ENCODE results near the gene PTPN6. TPM values are rescaled to one million over a fixed set of nuclear protein-coding genes. Genes with fewer than 3 reads are reported as not detected.

The PTPN6 gene
- total and polyA plus RNA-seq, 2 of the 4 experiments (the other 2 are of a cell fraction) = under 0.01 to 0.14 TPM

- dilution Hi-C loops (cut with HindIII; ENCODE audit: low sequenced_read_pairs, unreplicated experiment) = no loop called here
- H3K56ac ChIP-seq (ENCODE audit: extremely low read depth, insufficient read depth, low read length) = no peak overlapping the region
- peak overlapping the region; percentile 33 for H2AK9ac ChIP-seq (replicated peaks; ENCODE audit: low read depth, low read length, poor library complexity)
- H3K4ac ChIP-seq (ENCODE audit: low read depth, low read length) = no peak overlapping the region; the same call in 1 of the 2 replicates
- no peak overlapping the region for H3K14ac ChIP-seq (replicated peaks; ENCODE audit: low read depth, low read length)
- intact Hi-C loops (cut with micrococcal nuclease) = no loop called here
- H2BK120ac ChIP-seq (ENCODE audit: low read depth, low read length) = no peak overlapping the region
- H4K20me1 ChIP-seq (ENCODE audit: insufficient read depth, low read length) = peaks cover 55% of the 10 kb centered on the region
- ChIA-PET CTCF (no interaction called here), POLR2A (ENCODE audit: unreplicated experiment) (interaction anchor here (0.6 kb wide), 1 partner anchor 245 kb away, joined by 6 read pairs; no protein-coding TSS in a partner anchor)
- H3K27me3 ChIP-seq (ENCODE audit: control insufficient read depth, insufficient read depth, low read length) = no peaks in the 10 kb centered on the region
- peak overlapping the region; percentile 8; the same call in 1 of the 2 replicates for H3K27ac ChIP-seq (ENCODE audit: insufficient read depth, low read length)
- H3K4me1 ChIP-seq (ENCODE audit: control insufficient read depth, insufficient read depth, low read length) = peaks cover 14% of the 10 kb centered on the region
- no peak overlapping the region for H3K18ac ChIP-seq (ENCODE audit: low read depth, low read length)
- H2AFZ ChIP-seq (replicated peaks; ENCODE audit: low read length, poor library complexity) = no peak overlapping the region
- peaks cover 9% of the 10 kb centered on the region for H3K9me1 ChIP-seq (ENCODE audit: insufficient read depth, low read length)
- DNase-seq (peak; percentile 54), ATAC-seq (ENCODE audit: low read depth) (no peak)
- in situ Hi-C loops (cut with MboI; ENCODE audit: low sequenced_read_pairs) = no loop called here
- 0 out of 4 replicates have a peak overlapping the region, but pooled peaks of 1 of the 2 experiments have one; percentile 1 for H4K8ac ChIP-seq (ENCODE audit: low read depth in 2 of 2, low read length in 2 of 2)
- H2BK20ac ChIP-seq (ENCODE audit: low read depth, low read length) = no peak overlapping the region
- H3K36me3 ChIP-seq (ENCODE audit: control insufficient read depth, insufficient read depth, low read length) = peaks cover 46% of the 10 kb centered on the region
- no peak overlapping the region for H3K4me2 ChIP-seq (ENCODE audit: low read depth, low read length)
- H3K4me3 ChIP-seq (ENCODE audit: insufficient read depth, low read depth, low read length) = no peak overlapping the region
- no peak overlapping the region for H4K5ac ChIP-seq (ENCODE audit: low read depth, low read length)
- 20% methylated on average over 3 of the region's 8 CpGs; no CpG with 5 or more reads in 1 of the 2 experiments for WGBS, 2 experiments (ENCODE audit: extremely low coverage in 2 of 2, insufficient read length in 1 of 2)
- H2AK5ac ChIP-seq (ENCODE audit: low read depth, low read length) = no peak overlapping the region; the same call in 1 of the 2 replicates
- H3K23ac ChIP-seq (ENCODE audit: low read depth, low read length) = peak overlapping the region; percentile 43; the same call in 1 of the 2 replicates
- no peak overlapping the region for H2BK15ac ChIP-seq (ENCODE audit: low read depth, low read length)
- TF ChIP-seq RFX5 (IDR thresholded peaks at IDR 0.05; ENCODE audit: low read depth, low read length) (no peak), MXI1 (IDR thresholded peaks at IDR 0.05; ENCODE audit: borderline replicate concordance, low read depth, low read length) (no peak), MAZ (IDR thresholded peaks at IDR 0.05; ENCODE audit: borderline replicate concordance, low read depth, low read length) (no peak), CTCF (conservative IDR thresholded peaks at IDR 0.05; ENCODE audit: low read depth, low read length) (no peak), SMC3 (IDR thresholded peaks at IDR 0.05; ENCODE audit: low read depth, low read length) (no peak), BHLHE40 (IDR thresholded peaks at IDR 0.05; ENCODE audit: low read depth, low read length) (no peak), ELK1 (IDR thresholded peaks at IDR 0.05; ENCODE audit: borderline replicate concordance, low read depth, low read length) (no peak), RCOR1 (IDR thresholded peaks at IDR 0.05; ENCODE audit: insufficient replicate concordance, low read length) (no peak), FOS (IDR thresholded peaks at IDR 0.05; ENCODE audit: low read depth, low read length) (no peak)
- no peaks in the 10 kb centered on the region for H3K9me3 ChIP-seq (ENCODE audit: control insufficient read depth, insufficient read depth, low read length)
- H4K91ac ChIP-seq (ENCODE audit: insufficient read depth, low read depth, low read length) = no peak overlapping the region; the same call in 1 of the 2 replicates
- BruUV-seq (replicated peaks) = no TSS peak
- H3K79me1 ChIP-seq (ENCODE audit: low read depth in 1 of 2, low read length in 2 of 2) = peaks cover 6 to 65% of the 10 kb centered on the region in 2 experiments; a peak in 3 of 4 replicates
- H2BK5ac ChIP-seq (ENCODE audit: low read depth, low read length, poor library complexity, severe bottlenecking) = peak overlapping the region; percentile 18
- no peak overlapping the region; the same call in 1 of the 2 replicates for H3K9ac ChIP-seq (ENCODE audit: low read depth, low read length)
Measured at GRCh38 chr12:6934110-6934509, 17.0 kb upstream of the PTPN6 start.
